NCI-H2196 treated with DMSO at 0.1 percent for 48 hours (cell line): ENCODE data around the gene SRRM1.

Source experiments
- DNase-seq: peaks from one replicate; lab custom pipeline; 2025; ENCODE audit not compliant: unreplicated experiment; lab: John Stamatoyannopoulos, UW

SRRM1 gene, protein sequence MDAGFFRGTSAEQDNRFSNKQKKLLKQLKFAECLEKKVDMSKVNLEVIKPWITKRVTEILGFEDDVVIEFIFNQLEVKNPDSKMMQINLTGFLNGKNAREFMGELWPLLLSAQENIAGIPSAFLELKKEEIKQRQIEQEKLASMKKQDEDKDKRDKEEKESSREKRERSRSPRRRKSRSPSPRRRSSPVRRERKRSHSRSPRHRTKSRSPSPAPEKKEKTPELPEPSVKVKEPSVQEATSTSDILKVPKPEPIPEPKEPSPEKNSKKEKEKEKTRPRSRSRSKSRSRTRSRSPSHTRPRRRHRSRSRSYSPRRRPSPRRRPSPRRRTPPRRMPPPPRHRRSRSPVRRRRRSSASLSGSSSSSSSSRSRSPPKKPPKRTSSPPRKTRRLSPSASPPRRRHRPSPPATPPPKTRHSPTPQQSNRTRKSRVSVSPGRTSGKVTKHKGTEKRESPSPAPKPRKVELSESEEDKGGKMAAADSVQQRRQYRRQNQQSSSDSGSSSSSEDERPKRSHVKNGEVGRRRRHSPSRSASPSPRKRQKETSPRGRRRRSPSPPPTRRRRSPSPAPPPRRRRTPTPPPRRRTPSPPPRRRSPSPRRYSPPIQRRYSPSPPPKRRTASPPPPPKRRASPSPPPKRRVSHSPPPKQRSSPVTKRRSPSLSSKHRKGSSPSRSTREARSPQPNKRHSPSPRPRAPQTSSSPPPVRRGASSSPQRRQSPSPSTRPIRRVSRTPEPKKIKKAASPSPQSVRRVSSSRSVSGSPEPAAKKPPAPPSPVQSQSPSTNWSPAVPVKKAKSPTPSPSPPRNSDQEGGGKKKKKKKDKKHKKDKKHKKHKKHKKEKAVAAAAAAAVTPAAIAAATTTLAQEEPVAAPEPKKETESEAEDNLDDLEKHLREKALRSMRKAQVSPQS

GRCh38 chr1:24642481-24643362, at the start of gene SRRM1:
Gene SRRM1 (plus strand): TSS chr1:24643302. CDS start chr1:24643327, 25 bp downstream.
- peak; percentile 97 for DNase-seq

DNA sequence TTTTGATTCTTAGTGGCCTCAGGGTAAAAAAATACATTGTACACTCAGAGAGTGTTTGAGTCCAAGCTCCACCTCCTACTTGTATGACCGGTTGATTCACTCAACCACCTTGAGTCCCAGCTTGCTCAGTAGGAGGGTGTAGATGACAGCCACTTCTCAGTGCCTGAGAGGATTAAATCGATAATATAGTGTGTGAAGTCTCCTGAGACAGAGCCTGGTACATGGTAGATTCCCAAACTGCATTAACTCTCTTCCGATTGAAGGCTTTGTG, 48.8 kb upstream of the SRRM1 start:
- no peak for DNase-seq

- DNase-seq = no peak
Observed at GRCh38 chr1:24596401-24596880, 46.7 kb upstream of the SRRM1 start.

GRCh38 chr1:24599265-24599664, 43.8 kb upstream of the SRRM1 start:
- DNase-seq = no peak

- no peak for DNase-seq
Observed at GRCh38 chr1:24600551-24600950, 42.6 kb upstream of the SRRM1 start.

GRCh38 chr1:24605534-24606295, 37.4 kb upstream of the SRRM1 start:
- DNase-seq = no peak

- no peak for DNase-seq
Observed at GRCh38 chr1:24606296-24606605, 36.9 kb upstream of the SRRM1 start.

GRCh38 chr1:24606621-24607020, 36.5 kb upstream of the SRRM1 start:
- DNase-seq = no peak

DNA sequence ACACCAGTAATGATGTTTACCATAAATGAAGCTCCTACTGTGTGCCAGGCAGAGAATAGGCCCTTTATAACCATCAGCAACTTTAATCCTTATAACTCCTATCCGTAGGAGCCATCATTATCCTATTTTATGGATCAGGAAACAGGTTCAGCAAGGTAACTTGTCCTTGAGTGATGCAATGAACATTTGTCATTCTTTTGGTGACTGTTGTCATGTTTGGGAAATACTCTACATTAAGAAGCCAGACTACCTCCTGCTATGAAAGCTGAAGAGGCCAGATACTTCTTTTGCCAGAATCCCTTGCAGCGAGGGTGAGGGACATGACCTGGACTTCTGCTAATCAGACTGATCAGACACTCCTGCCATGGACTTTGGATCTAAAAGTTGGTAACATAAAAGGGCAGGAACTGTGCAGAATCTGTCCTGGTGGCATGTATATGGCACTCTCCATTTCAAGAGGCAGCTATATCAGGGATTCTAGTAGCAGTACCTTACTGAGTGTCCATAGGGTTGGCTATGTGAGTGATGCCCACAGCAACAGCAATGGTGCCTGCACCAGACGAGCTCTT, 33.1 kb upstream of the SRRM1 start:
- no peak for DNase-seq

DNA sequence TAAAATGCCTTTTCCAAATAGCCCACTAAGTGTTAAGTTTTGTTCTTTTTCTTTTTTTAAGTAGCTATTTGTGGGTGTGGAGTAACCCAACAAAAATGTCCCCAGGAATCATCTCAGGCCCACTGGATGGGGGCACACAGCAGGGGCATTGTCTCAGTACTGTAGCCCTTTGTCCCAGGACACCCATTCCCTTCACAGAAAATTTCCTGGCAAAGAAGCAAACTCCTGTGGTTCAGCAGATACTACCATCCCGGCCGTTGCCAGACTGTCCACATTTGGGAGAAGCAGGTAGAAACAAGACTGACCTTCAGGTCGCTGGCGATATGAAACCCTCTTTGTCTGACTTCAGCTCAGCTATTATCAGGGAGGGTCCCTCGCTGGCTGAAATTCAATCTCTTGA, 23.7 kb upstream of the SRRM1 start:
- no peak for DNase-seq

- no peak for DNase-seq
Observed at GRCh38 chr1:24620678-24621077, 22.4 kb upstream of the SRRM1 start.

- DNase-seq = no peak
Observed at GRCh38 chr1:24621121-24621520, 22.0 kb upstream of the SRRM1 start.

DNA sequence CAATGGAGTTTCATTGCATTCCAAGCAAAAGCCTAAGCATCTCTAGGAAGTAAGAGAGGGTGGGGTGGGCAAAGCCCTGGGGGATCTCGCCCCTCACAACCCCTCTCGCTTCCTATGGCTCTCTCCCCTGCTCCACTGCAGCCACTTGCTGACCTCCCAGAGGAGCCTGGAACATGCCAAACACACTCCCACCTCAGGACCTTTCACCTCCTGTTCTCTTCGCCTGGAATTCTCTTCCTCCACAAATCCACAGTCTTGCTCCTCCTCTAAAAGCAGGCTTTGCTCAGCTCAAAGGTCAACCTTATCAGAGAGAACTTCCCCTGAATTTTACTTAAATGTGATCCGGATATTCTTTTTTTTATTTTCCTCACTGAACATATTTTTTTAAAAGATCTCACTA, 20.9 kb upstream of the SRRM1 start:
- no peak for DNase-seq

GRCh38 chr1:24632832-24633175, 10.3 kb upstream of the SRRM1 start:
- DNase-seq = no peak

GRCh38 chr1:24635195-24635843, 7.8 kb upstream of the SRRM1 start:
- peak; percentile 68 for DNase-seq

GRCh38 chr1:24636661-24637357, 6.3 kb upstream of the SRRM1 start:
- DNase-seq = no peak

- DNase-seq = no peak
Observed at GRCh38 chr1:24639094-24639493, 4.0 kb upstream of the SRRM1 start.

- no peak for DNase-seq
Observed at GRCh38 chr1:24639881-24640280, 3.2 kb upstream of the SRRM1 start.

GRCh38 chr1:24640288-24640687, 2.8 kb upstream of the SRRM1 start:
- no peak for DNase-seq
